Gastroesophageal sphincter (tissue), 3 donors: ENCODE results near the gene CEP250.
A peak's percentile ranks its signal among the peaks of the same experiment; 100 is the strongest.

Source experiments
- POLR2A ChIP-seq, 2 donors: fragments of 450-650 bp; IDR thresholded peaks; one replicate each; pipeline ENCODE4 v1.6.1; 2017; ENCODE audit warnings: antibody characterized with exemption in 2 of 2, mild to moderate bottlenecking in 2 of 2, moderate library complexity in 1 of 2
- POLR2AphosphoS5 ChIP-seq: sonication (generic); formaldehyde crosslinking; IDR thresholded peaks from one replicate; pipeline ENCODE4 v1.6.1; 2017; ENCODE audit warnings: antibody characterized with exemption
- TF ChIP-seq, protein P1 (sequence below), 4 experiments: fragments of 200-600 bp in 2 of 4; fragments of 450-650 bp in 2 of 4; sonication (generic) in 1 of 4; IDR thresholded peaks; one replicate each; pipeline ENCODE4 v1.5.1; 2017 to 2019; ENCODE audit warnings: antibody characterized with exemption in 4 of 4, mild to moderate bottlenecking in 2 of 4, moderate library complexity in 2 of 4

- TF ChIP-seq POLR2A (IDR thresholded peaks at IDR 0.05), result no peak
- TF ChIP-seq, protein P1, sequence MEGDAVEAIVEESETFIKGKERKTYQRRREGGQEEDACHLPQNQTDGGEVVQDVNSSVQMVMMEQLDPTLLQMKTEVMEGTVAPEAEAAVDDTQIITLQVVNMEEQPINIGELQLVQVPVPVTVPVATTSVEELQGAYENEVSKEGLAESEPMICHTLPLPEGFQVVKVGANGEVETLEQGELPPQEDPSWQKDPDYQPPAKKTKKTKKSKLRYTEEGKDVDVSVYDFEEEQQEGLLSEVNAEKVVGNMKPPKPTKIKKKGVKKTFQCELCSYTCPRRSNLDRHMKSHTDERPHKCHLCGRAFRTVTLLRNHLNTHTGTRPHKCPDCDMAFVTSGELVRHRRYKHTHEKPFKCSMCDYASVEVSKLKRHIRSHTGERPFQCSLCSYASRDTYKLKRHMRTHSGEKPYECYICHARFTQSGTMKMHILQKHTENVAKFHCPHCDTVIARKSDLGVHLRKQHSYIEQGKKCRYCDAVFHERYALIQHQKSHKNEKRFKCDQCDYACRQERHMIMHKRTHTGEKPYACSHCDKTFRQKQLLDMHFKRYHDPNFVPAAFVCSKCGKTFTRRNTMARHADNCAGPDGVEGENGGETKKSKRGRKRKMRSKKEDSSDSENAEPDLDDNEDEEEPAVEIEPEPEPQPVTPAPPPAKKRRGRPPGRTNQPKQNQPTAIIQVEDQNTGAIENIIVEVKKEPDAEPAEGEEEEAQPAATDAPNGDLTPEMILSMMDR (IDR thresholded peaks at IDR 0.05), result no peak
- peak; percentile 19 for TF ChIP-seq POLR2AphosphoS5
Observed at GRCh38 chr20:35467339-35468224, 12.2 kb downstream of the CEP250 start.
